Panc1 (cell line): ENCODE results near the gene SCP2. TPM values are rescaled to one million over a fixed set of nuclear protein-coding genes. Genes with fewer than 3 reads are reported as not detected.
"Not testable (repeated sequence)": the region's sequence is repeated elsewhere in the genome, so short reads cannot be mapped to it uniquely, and the experiment has no call there.

Experiments used
- ATAC-seq: fragments of 200-7000 bp; cut with Tn5 transposase; 2 replicates; pipeline ENCODE4 v1.9.1; 2020; ENCODE audit warnings: mild to moderate bottlenecking, moderate library complexity
- BruUV-seq: library from RNA; stranded (reverse); fragments of 400-500 nt; replicated peaks from 2 replicates; lab custom pipeline; 2021; lab: Mats Ljungman, UMichigan
- CTCF ChIA-PET: fragments of 300-600 bp; sonication (Branson Sonifier 250); formaldehyde crosslinking; loops from one replicate; lab custom pipeline; 2022; ENCODE audit warnings: antibody characterized with exemption; lab: Charles Lee
- POLR2A ChIA-PET: fragments of 300-600 bp; sonication (Branson Sonifier 250); formaldehyde crosslinking; loops from one replicate; lab custom pipeline; 2022; ENCODE audit warnings: antibody characterized with exemption; lab: Charles Lee
- DNase-seq: peaks from one replicate; pipeline ENCODE4 v3.0.0-alpha.2; 2010; ENCODE audit warnings: low read depth, low spot score
- H3K27ac ChIP-seq: 2 replicates; pipeline ENCODE4 v1.5.1; 2011; ENCODE audit warnings: mild to moderate bottlenecking, low read length, inconsistent platforms
- H3K27me3 ChIP-seq: fragments of 200-500 bp; sonication (Bioruptor generic); 2 replicates; pipeline ENCODE4 v1.6.0; 2014; ENCODE audit warnings: low read length, inconsistent platforms; ENCODE audit not compliant: control insufficient read depth, insufficient read depth
- H3K36me3 ChIP-seq: fragments of 200-500 bp; sonication (Bioruptor generic); 2 replicates; pipeline ENCODE4 v1.5.1; 2014; ENCODE audit warnings: inconsistent platforms, mild to moderate bottlenecking, low read length, moderate library complexity; ENCODE audit not compliant: control insufficient read depth, insufficient read depth
- H3K4me1 ChIP-seq: 2 replicates; pipeline ENCODE4 v1.5.1; 2011; ENCODE audit warnings: inconsistent platforms, mild to moderate bottlenecking, low read length, moderate library complexity; ENCODE audit not compliant: control insufficient read depth, insufficient read depth
- H3K4me3 ChIP-seq, 2 experiments: 2 replicates each; pipeline ENCODE4 v1.5.1; 2011 to 2012; ENCODE audit warnings: low read depth in 2 of 2, low read length in 2 of 2, mild to moderate bottlenecking in 2 of 2, inconsistent platforms in 1 of 2, moderate library complexity in 1 of 2
- H3K9me3 ChIP-seq: fragments of 200-500 bp; sonication (Bioruptor generic); 2 replicates; pipeline ENCODE4 v1.5.1; 2014; ENCODE audit warnings: low read depth, mild to moderate bottlenecking, inconsistent platforms, low read length, moderate library complexity; ENCODE audit not compliant: control insufficient read depth, insufficient read depth
- POLR2AphosphoS5 ChIP-seq: IDR thresholded peaks from 2 replicates; pipeline ENCODE4 v1.6.1; 2012; ENCODE audit warnings: mild to moderate bottlenecking, low read depth, low read length, moderate library complexity
- SIN3A ChIP-seq: IDR thresholded peaks from 2 replicates; pipeline ENCODE4 v1.6.1; 2012; ENCODE audit warnings: low read depth, mild to moderate bottlenecking, low read length, moderate library complexity, borderline replicate concordance; ENCODE audit not compliant: insufficient read depth
- in situ Hi-C: cut with HindIII; loops from 2 replicates; pipeline ENCODE4 v1.10.0; 2016; ENCODE audit warnings: low sequenced_read_pairs, low pct_unique_long_range_greater_than_20kb
- intact Hi-C: fragments of 100-400 bp; cut with micrococcal nuclease; formaldehyde crosslinking; loops from one replicate; pipeline ENCODE4 v1.10.0; 2022; ENCODE audit not compliant: unreplicated experiment
- total RNA-seq: library from RNA; stranded (reverse); gene quantifications from one replicate; pipeline ENCODE4 v1.2.1, GENCODE V29; 2021; ENCODE audit not compliant: unreplicated experiment
- TF ChIP-seq, protein P1 (sequence below): fragments of 450-650 bp; IDR thresholded peaks from 2 replicates; pipeline ENCODE4 v1.5.1; 2017; ENCODE audit warnings: mild to moderate bottlenecking
- TF ChIP-seq, protein P2 (sequence below), 2 experiments: IDR thresholded peaks; 2 replicates each; pipeline ENCODE4 v1.6.1; 2011 to 2012; ENCODE audit warnings: low read depth in 2 of 2, control low read depth in 1 of 2, low read length in 1 of 2, mild to moderate bottlenecking in 1 of 2, moderate library complexity in 1 of 2; ENCODE audit not compliant: insufficient read depth in 1 of 2

Gene SCP2
- total RNA-seq, 1 experiment from 2014 or later, result 88.7 TPM

DNA sequence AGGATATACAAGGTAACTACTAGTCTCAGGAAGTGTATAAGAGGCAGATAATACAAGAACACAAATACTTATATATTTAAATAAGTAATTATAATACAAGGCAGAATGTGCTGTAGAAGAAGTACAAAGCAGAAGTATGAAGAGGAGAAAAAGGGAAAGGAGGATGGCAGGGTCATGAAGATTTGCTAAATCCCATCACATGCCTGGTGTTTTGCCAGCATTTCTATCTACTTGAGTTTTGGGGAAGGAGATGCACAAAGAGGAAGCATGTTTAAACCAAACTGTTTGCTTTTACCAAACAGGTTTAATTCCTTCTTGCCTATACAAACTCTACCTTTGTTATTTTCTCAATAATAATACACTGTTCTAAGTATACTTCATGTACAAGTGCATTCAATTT lies 74.1 kb downstream of the SCP2 start:
- no peaks in the 10 kb centered on the region for H3K4me1 ChIP-seq
- DNase-seq, result no peak
- TF ChIP-seq, protein P1, sequence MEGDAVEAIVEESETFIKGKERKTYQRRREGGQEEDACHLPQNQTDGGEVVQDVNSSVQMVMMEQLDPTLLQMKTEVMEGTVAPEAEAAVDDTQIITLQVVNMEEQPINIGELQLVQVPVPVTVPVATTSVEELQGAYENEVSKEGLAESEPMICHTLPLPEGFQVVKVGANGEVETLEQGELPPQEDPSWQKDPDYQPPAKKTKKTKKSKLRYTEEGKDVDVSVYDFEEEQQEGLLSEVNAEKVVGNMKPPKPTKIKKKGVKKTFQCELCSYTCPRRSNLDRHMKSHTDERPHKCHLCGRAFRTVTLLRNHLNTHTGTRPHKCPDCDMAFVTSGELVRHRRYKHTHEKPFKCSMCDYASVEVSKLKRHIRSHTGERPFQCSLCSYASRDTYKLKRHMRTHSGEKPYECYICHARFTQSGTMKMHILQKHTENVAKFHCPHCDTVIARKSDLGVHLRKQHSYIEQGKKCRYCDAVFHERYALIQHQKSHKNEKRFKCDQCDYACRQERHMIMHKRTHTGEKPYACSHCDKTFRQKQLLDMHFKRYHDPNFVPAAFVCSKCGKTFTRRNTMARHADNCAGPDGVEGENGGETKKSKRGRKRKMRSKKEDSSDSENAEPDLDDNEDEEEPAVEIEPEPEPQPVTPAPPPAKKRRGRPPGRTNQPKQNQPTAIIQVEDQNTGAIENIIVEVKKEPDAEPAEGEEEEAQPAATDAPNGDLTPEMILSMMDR, result no peak
- no peak for TF ChIP-seq SIN3A
- TF ChIP-seq, protein P2, sequence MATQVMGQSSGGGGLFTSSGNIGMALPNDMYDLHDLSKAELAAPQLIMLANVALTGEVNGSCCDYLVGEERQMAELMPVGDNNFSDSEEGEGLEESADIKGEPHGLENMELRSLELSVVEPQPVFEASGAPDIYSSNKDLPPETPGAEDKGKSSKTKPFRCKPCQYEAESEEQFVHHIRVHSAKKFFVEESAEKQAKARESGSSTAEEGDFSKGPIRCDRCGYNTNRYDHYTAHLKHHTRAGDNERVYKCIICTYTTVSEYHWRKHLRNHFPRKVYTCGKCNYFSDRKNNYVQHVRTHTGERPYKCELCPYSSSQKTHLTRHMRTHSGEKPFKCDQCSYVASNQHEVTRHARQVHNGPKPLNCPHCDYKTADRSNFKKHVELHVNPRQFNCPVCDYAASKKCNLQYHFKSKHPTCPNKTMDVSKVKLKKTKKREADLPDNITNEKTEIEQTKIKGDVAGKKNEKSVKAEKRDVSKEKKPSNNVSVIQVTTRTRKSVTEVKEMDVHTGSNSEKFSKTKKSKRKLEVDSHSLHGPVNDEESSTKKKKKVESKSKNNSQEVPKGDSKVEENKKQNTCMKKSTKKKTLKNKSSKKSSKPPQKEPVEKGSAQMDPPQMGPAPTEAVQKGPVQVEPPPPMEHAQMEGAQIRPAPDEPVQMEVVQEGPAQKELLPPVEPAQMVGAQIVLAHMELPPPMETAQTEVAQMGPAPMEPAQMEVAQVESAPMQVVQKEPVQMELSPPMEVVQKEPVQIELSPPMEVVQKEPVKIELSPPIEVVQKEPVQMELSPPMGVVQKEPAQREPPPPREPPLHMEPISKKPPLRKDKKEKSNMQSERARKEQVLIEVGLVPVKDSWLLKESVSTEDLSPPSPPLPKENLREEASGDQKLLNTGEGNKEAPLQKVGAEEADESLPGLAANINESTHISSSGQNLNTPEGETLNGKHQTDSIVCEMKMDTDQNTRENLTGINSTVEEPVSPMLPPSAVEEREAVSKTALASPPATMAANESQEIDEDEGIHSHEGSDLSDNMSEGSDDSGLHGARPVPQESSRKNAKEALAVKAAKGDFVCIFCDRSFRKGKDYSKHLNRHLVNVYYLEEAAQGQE (IDR thresholded peaks at IDR 0.05; ENCODE audit: insufficient read depth in 1 of 2, low read depth in 2 of 2, low read length in 1 of 2), result no peak
- TF ChIP-seq POLR2AphosphoS5, result no peak
- BruUV-seq, result no TSS peak
- intact Hi-C loops (no loop called here), in situ Hi-C loops (no loop called here)
- no peaks in the 10 kb centered on the region for H3K27me3 ChIP-seq
- no peak for ATAC-seq
- H3K36me3 ChIP-seq, result no peaks in the 10 kb centered on the region
- H3K27ac ChIP-seq, result no peak overlapping the region
- H3K9me3 ChIP-seq, result no peaks in the 10 kb centered on the region
- ChIA-PET CTCF (no interaction called here), POLR2A (no interaction called here)
- no peak overlapping the region for H3K4me3 ChIP-seq

- ATAC-seq, H3K27me3 ChIP-seq, CTCF ChIA-PET, H3K36me3 ChIP-seq, in situ Hi-C loops, BruUV-seq, POLR2A ChIA-PET, H3K4me3 ChIP-seq, H3K9me3 ChIP-seq, intact Hi-C loops, H3K4me1 ChIP-seq, DNase-seq, H3K27ac ChIP-seq: not testable (repeated sequence)
These were observed 79.5 kb downstream of the SCP2 start for GRCh38 chr1:53006612-53007011.

DNA sequence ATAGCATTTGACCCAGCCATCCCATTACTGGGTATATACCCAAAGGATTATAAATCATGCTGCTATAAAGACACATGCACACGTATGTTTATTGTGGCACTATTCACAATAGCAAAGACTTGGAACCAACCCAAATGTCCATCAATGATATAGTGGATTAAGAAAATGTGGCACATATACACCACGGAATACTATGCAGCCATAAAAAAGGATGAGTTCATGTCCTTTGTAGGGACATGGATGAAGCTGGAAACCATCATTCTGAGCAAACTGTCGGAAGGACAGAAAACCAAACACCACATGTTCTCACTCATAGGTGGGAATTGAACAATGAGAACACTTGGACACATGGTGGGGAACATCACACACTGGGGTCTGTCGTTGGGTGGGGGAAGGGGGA lies 83.2 kb downstream of the SCP2 start:
- H3K36me3 ChIP-seq, intact Hi-C loops, ATAC-seq, in situ Hi-C loops, H3K9me3 ChIP-seq, POLR2A ChIA-PET, CTCF ChIA-PET, DNase-seq, H3K4me3 ChIP-seq, H3K27me3 ChIP-seq, H3K27ac ChIP-seq, H3K4me1 ChIP-seq, BruUV-seq: not testable (repeated sequence)
